Smooth muscle cell (in vitro differentiated cells): ENCODE results near the gene PARP1. TPM values are rescaled to one million over a fixed set of nuclear protein-coding genes. Genes with fewer than 3 reads are reported as not detected.

Source experiments
- DNase-seq: peaks from one replicate; lab custom pipeline; 2025; ENCODE audit not compliant: unreplicated experiment; lab: John Stamatoyannopoulos, UW
- H2AFZ ChIP-seq: fragments of 200-600 bp; sonication (generic); 2 replicates; pipeline ENCODE4 v1.6.0; 2016; ENCODE audit warnings: antibody characterized with exemption, low read depth, mild to moderate bottlenecking
- H3F3A ChIP-seq: fragments of 200-600 bp; sonication (generic); 2 replicates; pipeline ENCODE4 v1.6.0; 2017; ENCODE audit warnings: antibody characterized with exemption, low read depth
- H3K27ac ChIP-seq: fragments of 200-600 bp; sonication (generic); 2 replicates; pipeline ENCODE4 v1.5.1; 2016; ENCODE audit warnings: low read depth, mild to moderate bottlenecking
- H3K27me3 ChIP-seq: fragments of 200-600 bp; sonication (generic); 2 replicates; pipeline ENCODE4 v1.6.1; 2016; ENCODE audit warnings: low read depth, mild to moderate bottlenecking
- H3K36me3 ChIP-seq: fragments of 200-600 bp; sonication (generic); 2 replicates; pipeline ENCODE4 v1.5.1; 2016; ENCODE audit warnings: low read depth
- H3K4me1 ChIP-seq: fragments of 200-600 bp; sonication (generic); 2 replicates; pipeline ENCODE4 v1.5.1; 2016; ENCODE audit warnings: low read depth
- H3K4me2 ChIP-seq: fragments of 200-600 bp; sonication (generic); 2 replicates; pipeline ENCODE4 v1.6.0; 2016; ENCODE audit warnings: mild to moderate bottlenecking
- H3K4me3 ChIP-seq: fragments of 200-600 bp; sonication (generic); 2 replicates; pipeline ENCODE4 v1.5.1; 2016; ENCODE audit warnings: mild to moderate bottlenecking
- H3K79me2 ChIP-seq: fragments of 200-600 bp; sonication (generic); 2 replicates; pipeline ENCODE4 v1.6.0; 2016; ENCODE audit warnings: low read depth, mild to moderate bottlenecking
- H3K9ac ChIP-seq: fragments of 200-600 bp; sonication (generic); 2 replicates; pipeline ENCODE4 v1.6.0; 2016; ENCODE audit warnings: low read depth
- H3K9me3 ChIP-seq: fragments of 200-600 bp; sonication (generic); replicated peaks from 2 replicates; pipeline ENCODE4 v1.5.1; 2016; ENCODE audit warnings: low read depth
- H4K20me1 ChIP-seq: fragments of 200-600 bp; sonication (generic); 2 replicates; pipeline ENCODE4 v1.6.0; 2016; ENCODE audit warnings: low read depth
- CTCF ChIP-seq: fragments of 200-600 bp; sonication (generic); IDR thresholded peaks from 2 replicates; pipeline ENCODE4 v1.5.1; 2017; ENCODE audit warnings: borderline replicate concordance, mild to moderate bottlenecking, antibody characterized with exemption; ENCODE audit not compliant: insufficient read depth, poor library complexity, severe bottlenecking
- WGBS: methylation state at CpG from one replicate; pipeline ENCODE4 v1.1.7; 2016; ENCODE audit warnings: low lambda C conversion rate; 5-methylcytosine and 5-hydroxymethylcytosine counted together
- polyA plus RNA-seq: library from polyadenylated mRNA; unstranded; fragments of >200 nt; fragmentation: Nextera tagmentation; extraction: Ambion mirVana; gene quantifications from 2 replicates; pipeline ENCODE4 v1.2.1, GENCODE V29; 2016
- total RNA-seq: library from RNA; depleted of rRNA; stranded (reverse); fragments of >200 nt; gene quantifications from 2 replicates; pipeline ENCODE4 v1.2.3, GENCODE V29; 2014

The PARP1 gene
- total and polyA plus RNA-seq, 2 experiments from 2014 or later, result 27.4 to 38.5 TPM

- no peaks in the 10 kb centered on the region for H3K79me2 ChIP-seq
- no peak overlapping the region for H3K27ac ChIP-seq
- H4K20me1 ChIP-seq, result no peaks in the 10 kb centered on the region
- peaks cover 18% of the 10 kb centered on the region for H3K36me3 ChIP-seq
- no peak overlapping the region for H2AFZ ChIP-seq
- WGBS, result 98% methylated on average over 15 of the region's 15 CpGs
- no peak overlapping the region for H3K9ac ChIP-seq
- H3K27me3 ChIP-seq, result no peaks in the 10 kb centered on the region
- H3K4me3 ChIP-seq, result no peak overlapping the region
- no peak overlapping the region for H3K4me2 ChIP-seq
- TF ChIP-seq CTCF, result no peak
- H3F3A ChIP-seq, result no peaks in the 10 kb centered on the region
- H3K4me1 ChIP-seq, result no peaks in the 10 kb centered on the region
- no peak for DNase-seq
- no peaks in the 10 kb centered on the region for H3K9me3 ChIP-seq
These were observed 26.5 kb downstream of the PARP1 start for GRCh38 chr1:226381226-226381998.

- no peak for DNase-seq
- no peak for TF ChIP-seq CTCF
- Histone ChIP-seq H3K9me3 (no peaks in the 10 kb centered on the region), H3K27ac (no peak overlapping the region), H3K4me1 (no peaks in the 10 kb centered on the region), H3F3A (no peaks in the 10 kb centered on the region), H3K27me3 (no peaks in the 10 kb centered on the region), H3K4me2 (no peak overlapping the region), H4K20me1 (no peaks in the 10 kb centered on the region), H3K36me3 (peaks cover 18% of the 10 kb centered on the region), H3K79me2 (no peaks in the 10 kb centered on the region), H3K9ac (no peak overlapping the region), H3K4me3 (no peak overlapping the region), H2AFZ (no peak overlapping the region)
- WGBS, result 62% methylated on average over 2 of the region's 2 CpGs
These were observed 29.8 kb downstream of the PARP1 start for GRCh38 chr1:226378071-226378470.

- H3K4me1 ChIP-seq, result no peaks in the 10 kb centered on the region
- no peaks in the 10 kb centered on the region for H3K9me3 ChIP-seq
- no peak overlapping the region for H3K9ac ChIP-seq
- no peak overlapping the region for H3K4me2 ChIP-seq
- no peak overlapping the region for H2AFZ ChIP-seq
- no peak for DNase-seq
- no peaks in the 10 kb centered on the region for H4K20me1 ChIP-seq
- no peaks in the 10 kb centered on the region for H3K27me3 ChIP-seq
- H3K4me3 ChIP-seq, result no peak overlapping the region
- no peaks in the 10 kb centered on the region for H3K79me2 ChIP-seq
- H3F3A ChIP-seq, result no peaks in the 10 kb centered on the region
- peaks cover 18% of the 10 kb centered on the region for H3K36me3 ChIP-seq
- 97% methylated on average over 3 of the region's 3 CpGs for WGBS
- H3K27ac ChIP-seq, result no peak overlapping the region
- no peak for TF ChIP-seq CTCF
These were observed 31.6 kb downstream of the PARP1 start for GRCh38 chr1:226376300-226376699.

GRCh38 chr1:226373376-226373775 lies 34.5 kb downstream of the PARP1 start:
- DNase-seq, result no peak
- H3K36me3 ChIP-seq, result peaks cover 12% of the 10 kb centered on the region

More at GRCh38 chr1:226373376-226373775, 34.5 kb downstream of the PARP1 start:
- Histone ChIP-seq H3K4me1 (no peaks in the 10 kb centered on the region), H3K4me2 (no peak overlapping the region), H3F3A (no peaks in the 10 kb centered on the region), H3K27me3 (no peaks in the 10 kb centered on the region), H3K79me2 (no peaks in the 10 kb centered on the region), H2AFZ (no peak overlapping the region), H3K9ac (no peak overlapping the region), H3K4me3 (no peak overlapping the region), H3K9me3 (no peaks in the 10 kb centered on the region), H4K20me1 (no peaks in the 10 kb centered on the region), H3K27ac (no peak overlapping the region)
- WGBS, result 80% methylated on average over 7 of the region's 7 CpGs
- TF ChIP-seq CTCF, result no peak
